Measurements from ENCODE around the gene PPP1CB. TPM values are rescaled to one million over a fixed set of nuclear protein-coding genes. Genes with fewer than 3 reads are reported as not detected.

The PPP1CB gene
- total RNA-seq, 4 donors from 2014 or later, result 139 to 262 (median 176) TPM

GRCh38 chr2:28838971-28839370, 87.3 kb downstream of the PPP1CB start:
- no peak for DNase-seq (ENCODE audit: low spot score)
- no peak for TF ChIP-seq CTCF (IDR thresholded peaks at IDR 0.05)
- ATAC-seq (ENCODE audit: low FRiP score), result no peak

DNA sequence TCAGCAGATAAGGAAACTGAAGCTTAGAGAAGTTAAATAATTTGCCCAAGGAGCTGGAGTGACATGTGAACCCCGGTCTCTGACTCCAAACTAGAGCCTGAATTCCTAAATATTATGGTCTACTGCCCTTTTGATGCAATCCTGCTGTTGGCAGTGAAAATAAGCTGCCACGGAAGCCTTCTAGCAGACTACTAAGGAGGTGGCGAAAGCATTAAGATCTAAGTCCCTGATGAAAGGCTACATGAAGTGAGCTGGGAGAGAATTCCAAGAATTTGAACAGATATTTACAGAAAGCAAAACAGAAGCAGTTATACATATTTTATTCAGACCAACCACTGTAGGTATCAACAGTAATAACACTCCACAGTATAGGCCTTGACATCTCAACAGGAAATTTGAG, 90.4 kb downstream of the PPP1CB start:
- no peak for ATAC-seq (ENCODE audit: low FRiP score)
- TF ChIP-seq CTCF (IDR thresholded peaks at IDR 0.05), result no peak
- no peak for DNase-seq (ENCODE audit: low spot score)

Other genes starting within 250 kb of the PPP1CB start
- gene SPDYA, start 59.0 kb downstream of the PPP1CB start, total RNA-seq, result 1 to 10 TPM in 2 of 4 donors, under 1 TPM in 1, not detected in 1; 0.63 to 4.2 (median 1.9) TPM
- 10 to 100 TPM in 1 of 4 donors, 1 to 10 TPM in 3; 5.7 to 11.7 (median 8.8) TPM for gene TRMT61B, start 118.5 kb downstream of the PPP1CB start, total RNA-seq
- 100 to 1,000 TPM in 1 of 4 donors, 10 to 100 TPM in 3; 41.6 to 156 (median 68.3) TPM for gene WDR43, start 142.8 kb downstream of the PPP1CB start, total RNA-seq
- gene TOGARAM2, start 229.5 kb downstream of the PPP1CB start, total RNA-seq, result 10 to 100 TPM in 1 of 4 donors, 1 to 10 TPM in 1, under 1 TPM in 2; 0.19 to 10.4 (median 0.96) TPM

Measured in omental fat pad (tissue), 4 donors.